MCF 10A (cell line): ENCODE data around the gene SETBP1. TPM values are rescaled to one million over a fixed set of nuclear protein-coding genes. Genes with fewer than 3 reads are reported as not detected.

Experiments used
- BruUV-seq: library from RNA; stranded (reverse); fragments of 400-500 nt; replicated peaks from 2 replicates; lab custom pipeline; 2021; lab: Mats Ljungman, UMichigan
- CTCF ChIA-PET: fragments of 300-600 bp; sonication (Branson Sonifier 250); formaldehyde crosslinking; extraction: SDS; loops from one replicate; lab custom pipeline; 2021; ENCODE audit warnings: antibody characterized with exemption, inconsistent platforms; lab: Yijun Ruan, JAX
- POLR2A ChIA-PET: fragments of 300-600, 350-650 bp; sonication (Branson Sonifier 250); formaldehyde crosslinking; extraction: SDS; loops from one replicate; lab custom pipeline; 2020; ENCODE audit warnings: antibody characterized with exemption, inconsistent platforms; lab: Yijun Ruan, JAX
- DNase-seq: peaks from one replicate; pipeline ENCODE4 v3.0.0-alpha.2; 2018; ENCODE audit not compliant: unreplicated experiment
- H3K27ac Mint-ChIP-seq: one replicate; pipeline ENCODE4 v1.8.0; 2022; ENCODE audit warnings: mild to moderate bottlenecking, low read depth, mixed read lengths; ENCODE audit not compliant: unreplicated experiment
- H3K27me3 Mint-ChIP-seq: one replicate; pipeline ENCODE4 v1.8.0; 2022; ENCODE audit warnings: mixed read lengths; ENCODE audit not compliant: insufficient read depth, unreplicated experiment
- H3K36me3 Mint-ChIP-seq: one replicate; pipeline ENCODE4 v1.8.0; 2022; ENCODE audit warnings: mild to moderate bottlenecking, moderate library complexity, mixed read lengths; ENCODE audit not compliant: insufficient read depth, unreplicated experiment
- H3K4me1 Mint-ChIP-seq: one replicate; pipeline ENCODE4 v1.8.0; 2022; ENCODE audit warnings: mixed read lengths; ENCODE audit not compliant: insufficient read depth, unreplicated experiment
- H3K4me3 Mint-ChIP-seq: one replicate; pipeline ENCODE4 v1.8.0; 2022; ENCODE audit warnings: mild to moderate bottlenecking, moderate library complexity, mixed read lengths; ENCODE audit not compliant: unreplicated experiment
- H3K9me3 Mint-ChIP-seq: one replicate; pipeline ENCODE4 v1.8.0; 2022; ENCODE audit warnings: mixed read lengths; ENCODE audit not compliant: unreplicated experiment
- CTCF ChIP-seq: fragments of 200-600 bp; IDR thresholded peaks from one replicate; pipeline ENCODE4 v1.8.0; 2022; ENCODE audit warnings: antibody characterized with exemption, mild to moderate bottlenecking; ENCODE audit not compliant: unreplicated experiment
- intact Hi-C: fragments of 100-400 bp; cut with micrococcal nuclease; formaldehyde crosslinking; loops from 2 replicates; pipeline ENCODE4 v1.14.1; 2022
- total RNA-seq: library from RNA; stranded (reverse); gene quantifications from 2 replicates; pipeline ENCODE4 v1.2.3, GENCODE V29; 2022

Gene SETBP1
- total RNA-seq, 1 experiment from 2014 or later: 4.8 TPM

- Mint-ChIP-seq H3K4me3 (no peak overlapping the region), H3K27ac (no peak overlapping the region)
Observed at GRCh38 chr18:44778788-44779187, 98.1 kb downstream of the SETBP1 start.

GRCh38 chr18:44779753-44780292 is 99.1 kb downstream of the SETBP1 start:
- BruUV-seq: no TSS peak
- no peak for TF ChIP-seq CTCF
- Mint-ChIP-seq H3K27ac (no peak overlapping the region), H3K4me3 (no peak overlapping the region), H3K36me3 (no peaks in the 10 kb centered on the region), H3K27me3 (no peaks in the 10 kb centered on the region), H3K4me1 (no peaks in the 10 kb centered on the region), H3K9me3 (no peaks in the 10 kb centered on the region)
- CTCF ChIA-PET: interaction anchor here (1.0 kb wide), 1 partner anchor 19 kb away, joined by 3 read pairs; no protein-coding TSS in a partner anchor
- DNase-seq: no peak
- POLR2A ChIA-PET: interaction anchor here (1.0 kb wide), 1 partner anchor 10 kb away, joined by 8 read pairs; no protein-coding TSS in a partner anchor
- intact Hi-C loops: no loop called here

More at GRCh38 chr18:44778788-44779187, 98.1 kb downstream of the SETBP1 start:
- no TSS peak for BruUV-seq
- no peaks in the 10 kb centered on the region for H3K27me3 Mint-ChIP-seq
- no peaks in the 10 kb centered on the region for H3K9me3 Mint-ChIP-seq
- H3K36me3 Mint-ChIP-seq: no peaks in the 10 kb centered on the region
- no peak for DNase-seq
- no peaks in the 10 kb centered on the region for H3K4me1 Mint-ChIP-seq
- CTCF ChIA-PET: no interaction called here
- no peak for TF ChIP-seq CTCF
- POLR2A ChIA-PET: no interaction called here
- intact Hi-C loops: no loop called here

GRCh38 chr18:44781886-44782285 is 101.2 kb downstream of the SETBP1 start:
- Mint-ChIP-seq H3K27ac (no peak overlapping the region), H3K4me1 (no peaks in the 10 kb centered on the region), H3K4me3 (no peak overlapping the region), H3K9me3 (no peaks in the 10 kb centered on the region), H3K27me3 (no peaks in the 10 kb centered on the region), H3K36me3 (no peaks in the 10 kb centered on the region)
- ChIA-PET CTCF (no interaction called here), POLR2A (interaction anchor here (0.7 kb wide), 1 partner anchor 110 kb away, joined by 3 read pairs; no protein-coding TSS in a partner anchor)
- no peak for DNase-seq
- intact Hi-C loops: no loop called here
- no TSS peak for BruUV-seq
- no peak for TF ChIP-seq CTCF

- no peaks in the 10 kb centered on the region for H3K4me1 Mint-ChIP-seq
- H3K4me3 Mint-ChIP-seq: no peak overlapping the region
- H3K27ac Mint-ChIP-seq: no peak overlapping the region
- H3K27me3 Mint-ChIP-seq: no peaks in the 10 kb centered on the region
- ChIA-PET POLR2A (interaction anchor here (0.6 kb wide), 1 partner anchor 16 kb away, joined by 3 read pairs; no protein-coding TSS in a partner anchor), CTCF (no interaction called here)
- no TSS peak for BruUV-seq
- TF ChIP-seq CTCF: no peak
- no peaks in the 10 kb centered on the region for H3K9me3 Mint-ChIP-seq
- intact Hi-C loops: no loop called here
- DNase-seq: no peak
- no peaks in the 10 kb centered on the region for H3K36me3 Mint-ChIP-seq
Observed at GRCh38 chr18:44782617-44783016, 101.9 kb downstream of the SETBP1 start.
